Astrocyte (in vitro differentiated cells and primary cell): ENCODE data around the gene RYR2.

ENCODE experiments used
- EZH2 ChIP-seq: IDR thresholded peaks from 2 replicates; pipeline ENCODE4 v1.6.1; 2012; ENCODE audit warnings: mild to moderate bottlenecking, low read length, inconsistent platforms; ENCODE audit not compliant: insufficient read depth
- TF ChIP-seq, protein P1 (sequence below): IDR thresholded peaks from 2 replicates; pipeline ENCODE4 v1.5.1; 2011; ENCODE audit warnings: low read depth, mild to moderate bottlenecking, inconsistent platforms, low read length, moderate library complexity; ENCODE audit not compliant: insufficient read depth

DNA sequence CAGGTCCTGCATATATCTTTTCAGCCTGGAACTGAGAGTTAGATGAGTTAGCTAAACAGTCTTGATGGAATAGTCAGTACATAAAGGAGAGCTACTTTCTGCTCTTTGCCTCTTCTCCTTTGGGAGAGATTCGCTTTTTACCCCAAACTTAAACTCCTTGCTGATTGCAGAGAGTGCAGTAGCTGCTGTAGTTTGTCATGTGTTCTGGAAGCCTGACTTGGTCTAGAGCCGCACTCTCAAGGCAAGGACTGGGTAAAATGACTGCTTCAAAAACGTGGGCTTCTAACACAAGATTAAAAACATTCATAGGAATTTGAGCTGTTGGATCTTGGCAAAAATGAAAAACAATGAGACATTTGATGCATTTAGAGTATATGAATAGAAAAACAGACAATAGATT is 351.6 kb downstream of the RYR2 start:
- TF ChIP-seq, protein P1, sequence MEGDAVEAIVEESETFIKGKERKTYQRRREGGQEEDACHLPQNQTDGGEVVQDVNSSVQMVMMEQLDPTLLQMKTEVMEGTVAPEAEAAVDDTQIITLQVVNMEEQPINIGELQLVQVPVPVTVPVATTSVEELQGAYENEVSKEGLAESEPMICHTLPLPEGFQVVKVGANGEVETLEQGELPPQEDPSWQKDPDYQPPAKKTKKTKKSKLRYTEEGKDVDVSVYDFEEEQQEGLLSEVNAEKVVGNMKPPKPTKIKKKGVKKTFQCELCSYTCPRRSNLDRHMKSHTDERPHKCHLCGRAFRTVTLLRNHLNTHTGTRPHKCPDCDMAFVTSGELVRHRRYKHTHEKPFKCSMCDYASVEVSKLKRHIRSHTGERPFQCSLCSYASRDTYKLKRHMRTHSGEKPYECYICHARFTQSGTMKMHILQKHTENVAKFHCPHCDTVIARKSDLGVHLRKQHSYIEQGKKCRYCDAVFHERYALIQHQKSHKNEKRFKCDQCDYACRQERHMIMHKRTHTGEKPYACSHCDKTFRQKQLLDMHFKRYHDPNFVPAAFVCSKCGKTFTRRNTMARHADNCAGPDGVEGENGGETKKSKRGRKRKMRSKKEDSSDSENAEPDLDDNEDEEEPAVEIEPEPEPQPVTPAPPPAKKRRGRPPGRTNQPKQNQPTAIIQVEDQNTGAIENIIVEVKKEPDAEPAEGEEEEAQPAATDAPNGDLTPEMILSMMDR, result no peak
- TF ChIP-seq EZH2, result no peak
